Left lung (tissue), 10 donors: ENCODE measurements around the gene RAPGEF2. TPM values are rescaled to one million over a fixed set of nuclear protein-coding genes. Genes with fewer than 3 reads are reported as not detected.

Source experiments
- ATAC-seq: fragments of 200-7000 bp; cut with Tn5 transposase; one replicate; pipeline ENCODE4 v1.9.1; 2020; ENCODE audit warnings: moderate library complexity
- DNase-seq, 4 donors: peaks; one replicate each; pipeline ENCODE4 v3.0.0-alpha.2; 2013 to 2020
- H3K27ac ChIP-seq, 2 donors: fragments of 200-600 bp; sonication (generic) in 1 of 2; one replicate each; pipeline versions ENCODE4 v1.5.0 to v1.8.0; 2020 to 2021
- H3K27me3 ChIP-seq, 2 donors: fragments of 200-600 bp; sonication (generic) in 1 of 2; one replicate each; pipeline versions ENCODE4 v1.5.0 to v1.8.0; 2020 to 2021
- H3K36me3 ChIP-seq, 2 donors: fragments of 200-600 bp; sonication (generic) in 1 of 2; one replicate each; pipeline versions ENCODE4 v1.5.0 to v1.8.0; 2020 to 2021
- H3K4me1 ChIP-seq, 2 donors: fragments of 200-600 bp; one replicate each; pipeline ENCODE4 v1.8.0; 2021
- H3K4me3 ChIP-seq, 2 donors: fragments of 200-600 bp; sonication (generic) in 1 of 2; one replicate each; pipeline versions ENCODE4 v1.5.0 to v1.8.0; 2020 to 2021; ENCODE audit warnings: mild to moderate bottlenecking in 1 of 2
- H3K9me3 ChIP-seq, 2 donors: fragments of 200-600 bp; sonication (generic) in 1 of 2; one replicate each; pipeline versions ENCODE4 v1.5.0 to v1.8.0; 2020 to 2021
- CTCF ChIP-seq, 2 donors: fragments of 200-600 bp; sonication (generic) in 1 of 2; IDR thresholded peaks; one replicate each; pipeline versions ENCODE4 v1.5.0 to v1.8.0; 2021; ENCODE audit warnings: antibody characterized with exemption in 2 of 2
- intact Hi-C, 2 donors: fragments of 100-400 bp; cut with DNase I; formaldehyde crosslinking; loops; one replicate each; pipeline versions ENCODE4 v1.11.2 to v1.14.2; 2022
- polyA plus RNA-seq, 6 donors: library from polyadenylated mRNA; unstranded; fragments of 120-200 nt; gene quantifications; one replicate each; pipeline ENCODE4 v1.2.1, GENCODE V29; 2013; ENCODE audit not compliant: insufficient read length in 6 of 6
- total RNA-seq, 2 donors: library from RNA; stranded (reverse); fragmentation: NEBNext Ultra II Directional; extraction: Animal tissue kit (Norgen Biotek cat#: 25700); gene quantifications; one replicate each; pipeline ENCODE4 v1.2.1, GENCODE V29; 2021
- donor health status: DM: no; HTN: yes; CAD: no.
- donor health status: DM: no; HTN: no; CAD: no.

RAPGEF2 gene
- total and polyA plus RNA-seq, 8 donors = 39.9 to 52.0 (median 45.4) TPM

- Histone ChIP-seq H3K36me3 (no peaks in the 10 kb centered on the region), H3K9me3 (no peaks in the 10 kb centered on the region), H3K4me3 (no peak overlapping the region), H3K27ac (no peak overlapping the region), H3K27me3 (no peaks in the 10 kb centered on the region), H3K4me1 (peaks cover 0 to 20% of the 10 kb centered on the region in 2 donors)
- no peak for DNase-seq
- no peak for ATAC-seq
- TF ChIP-seq CTCF (IDR thresholded peaks at IDR 0.05) = no peak
- intact Hi-C loops = no loop called here
These were observed 23.8 kb downstream of the RAPGEF2 start for GRCh38 chr4:159126716-159127115.

GRCh38 chr4:159127745-159128518 lies 25.1 kb downstream of the RAPGEF2 start:
- no peak for ATAC-seq
- intact Hi-C loops = no loop called here
- TF ChIP-seq CTCF (IDR thresholded peaks at IDR 0.05) = no peak

GRCh38 chr4:159129814-159130550 lies 27.1 kb downstream of the RAPGEF2 start:
- intact Hi-C loops = no loop called here
- H3K27ac ChIP-seq = no peak overlapping the region
- no peak overlapping the region for H3K4me3 ChIP-seq
- TF ChIP-seq CTCF (IDR thresholded peaks at IDR 0.05) = no peak
- no peaks in the 10 kb centered on the region for H3K9me3 ChIP-seq
- peaks cover 0 to 18% of the 10 kb centered on the region in 2 donors for H3K4me1 ChIP-seq
- no peak for ATAC-seq
- H3K36me3 ChIP-seq = no peaks in the 10 kb centered on the region
- DNase-seq = no peak
- no peaks in the 10 kb centered on the region for H3K27me3 ChIP-seq

More at GRCh38 chr4:159127745-159128518, 25.1 kb downstream of the RAPGEF2 start:
- no peak for DNase-seq
- no peaks in the 10 kb centered on the region for H3K27me3 ChIP-seq
- H3K27ac ChIP-seq = no peak overlapping the region
- H3K36me3 ChIP-seq = no peaks in the 10 kb centered on the region
- peaks cover 0 to 20% of the 10 kb centered on the region in 2 donors for H3K4me1 ChIP-seq
- no peaks in the 10 kb centered on the region for H3K9me3 ChIP-seq
- H3K4me3 ChIP-seq = no peak overlapping the region

GRCh38 chr4:159131564-159131963 lies 28.7 kb downstream of the RAPGEF2 start:
- no peak for DNase-seq
- no peak for ATAC-seq
- intact Hi-C loops = no loop called here
- TF ChIP-seq CTCF (IDR thresholded peaks at IDR 0.05) = no peak
- Histone ChIP-seq H3K27ac (no peak overlapping the region), H3K27me3 (no peaks in the 10 kb centered on the region), H3K4me1 (peaks cover 0 to 4% of the 10 kb centered on the region in 2 donors), H3K9me3 (no peaks in the 10 kb centered on the region), H3K4me3 (no peak overlapping the region), H3K36me3 (no peaks in the 10 kb centered on the region)

GRCh38 chr4:159134429-159134828 lies 31.6 kb downstream of the RAPGEF2 start:
- DNase-seq (no peak), ATAC-seq (no peak)
- H3K27me3 ChIP-seq = no peaks in the 10 kb centered on the region
- H3K27ac ChIP-seq = no peak overlapping the region
- H3K4me1 ChIP-seq = peaks cover 0 to 4% of the 10 kb centered on the region in 2 donors
- no peaks in the 10 kb centered on the region for H3K36me3 ChIP-seq
- H3K4me3 ChIP-seq = no peak overlapping the region
- intact Hi-C loops = no loop called here
- no peak for TF ChIP-seq CTCF (IDR thresholded peaks at IDR 0.05)
- no peaks in the 10 kb centered on the region for H3K9me3 ChIP-seq
